Erythroblast (primary cell): ENCODE data around the gene MPST.

Source experiments
- GATA1 ChIP-seq: IDR thresholded peaks from 2 replicates; pipeline ENCODE4 v1.6.1; 2011; ENCODE audit warnings: low read depth, mild to moderate bottlenecking, control low read depth, low read length, moderate library complexity
- POLR2A ChIP-seq: IDR thresholded peaks from 2 replicates; pipeline ENCODE4 v1.6.1; 2011; ENCODE audit warnings: mild to moderate bottlenecking, low read length

DNA sequence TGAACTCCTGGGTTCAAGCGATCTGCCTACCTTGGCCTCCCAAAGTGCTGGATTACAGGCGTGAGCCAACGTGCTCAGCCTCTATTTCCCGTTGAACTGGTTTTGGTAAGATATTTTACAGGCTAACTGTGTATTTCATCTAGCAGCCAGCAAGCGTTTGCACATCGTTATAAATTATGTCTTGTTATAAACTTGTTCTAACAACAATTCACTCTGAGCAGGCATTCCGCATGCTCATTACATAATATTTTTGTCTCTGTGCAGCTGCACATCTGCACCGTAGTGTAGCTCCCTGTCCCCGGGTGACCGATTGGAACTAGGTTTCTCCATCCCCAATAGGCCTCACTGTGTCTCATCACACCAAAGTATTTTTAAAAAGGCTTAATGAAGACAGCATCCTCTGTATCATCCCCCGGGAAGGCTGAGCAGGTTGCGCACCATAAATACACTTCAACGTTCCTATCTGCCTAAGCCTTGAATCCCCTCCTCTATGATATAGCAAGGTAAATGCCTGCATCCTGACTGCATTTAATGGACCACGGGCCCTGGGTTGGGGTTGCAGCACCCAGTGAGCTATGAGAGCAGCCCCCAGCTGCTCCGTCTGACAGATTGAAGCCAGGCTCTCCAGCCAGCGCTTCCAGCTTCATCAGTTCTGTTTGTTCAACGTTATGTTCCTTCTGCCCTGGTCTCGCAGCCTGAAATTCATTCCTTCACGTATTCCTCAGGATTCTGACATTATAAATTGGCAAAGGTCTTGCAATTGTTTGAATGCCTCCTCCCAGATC lies 48.0 kb upstream of the MPST start:
- no peak for TF ChIP-seq POLR2A
- no peak for TF ChIP-seq GATA1
